Superior temporal gyrus (tissue), 1 donor: ENCODE measurements around the gene AGBL5.
"Not testable (repeated sequence)": the region's sequence is repeated elsewhere in the genome, so short reads cannot be mapped to it uniquely, and the experiment has no call there.

ENCODE experiments used
- DNase-seq: peaks from one replicate; pipeline ENCODE4 v3.0.0-alpha.2; 2016; ENCODE audit errors: extremely low spot score

Gene AGBL5

DNA sequence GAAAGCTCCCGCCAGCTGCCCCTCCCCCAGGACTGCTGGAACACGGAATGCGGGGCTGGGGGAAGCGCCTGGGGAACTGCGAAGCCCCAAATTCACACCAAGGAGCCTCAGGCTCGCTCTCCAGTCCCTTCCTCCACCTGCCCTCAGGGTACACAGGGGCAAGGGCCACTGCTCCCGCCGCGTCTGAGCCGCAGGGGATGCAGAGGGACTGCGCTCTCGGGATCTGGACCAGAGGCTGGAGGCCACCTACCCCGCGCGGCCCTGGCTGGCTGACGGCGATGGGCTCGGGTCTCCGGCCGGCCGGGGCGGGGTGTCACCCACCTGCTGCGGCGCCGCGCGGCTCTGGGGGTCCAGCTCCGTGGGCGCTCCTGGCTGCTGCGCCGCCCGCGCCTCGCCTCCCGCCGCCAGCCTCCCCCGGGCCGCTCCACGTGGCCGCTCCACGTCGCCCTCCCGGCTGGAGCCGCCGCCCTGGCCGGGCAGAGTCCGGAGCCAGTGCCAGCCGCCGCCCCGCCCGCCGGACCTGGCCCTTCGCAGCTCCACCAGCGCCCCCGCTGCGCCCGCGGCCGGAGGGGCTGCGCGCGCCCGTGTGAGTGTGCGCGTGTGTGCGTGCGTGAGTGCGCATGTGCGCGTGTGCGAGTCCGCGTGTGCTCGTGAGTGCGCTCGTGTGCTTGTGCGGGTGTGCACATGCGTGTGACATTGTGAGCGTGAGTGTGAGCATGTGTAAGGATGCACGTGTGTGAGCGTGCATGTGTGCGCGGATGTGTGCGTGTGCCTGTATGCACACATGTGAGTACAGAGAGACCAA, 67.3 kb downstream of the AGBL5 start, which contains the start of gene CGREF1:
Gene CGREF1, minus strand, starts transcription at position 604 of the 805 bp plus-strand sequence. CDS start 14,762 bp downstream, outside the sequence.
- no peak for DNase-seq

DNA sequence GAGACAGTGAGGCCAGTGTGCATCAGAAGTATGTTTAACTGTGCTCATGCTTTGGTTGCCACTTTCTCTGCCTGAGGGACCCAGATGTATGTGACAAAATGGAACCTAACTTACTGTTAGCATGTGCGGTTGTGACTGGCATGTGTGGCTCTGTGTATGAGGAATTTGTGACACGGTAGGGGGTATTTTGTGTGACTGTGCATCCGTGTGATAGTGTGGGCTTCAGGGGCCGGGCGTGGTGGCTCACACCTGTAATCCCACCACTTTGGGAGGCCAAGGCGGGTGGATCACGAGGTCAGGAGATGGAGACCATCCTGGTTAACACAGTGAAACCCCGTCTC, 67.8 kb downstream of the AGBL5 start:
- not testable (repeated sequence) for DNase-seq
